Inferior parietal cortex (tissue), 1 donor: ENCODE results near the gene XYLT2.
"Not testable (repeated sequence)": the region's sequence is repeated elsewhere in the genome, so short reads cannot be mapped to it uniquely, and the experiment has no call there.

Experiments used
- DNase-seq: peaks from one replicate; pipeline ENCODE4 v3.0.0-alpha.2; 2016; ENCODE audit errors: extremely low spot score

The XYLT2 gene

DNA sequence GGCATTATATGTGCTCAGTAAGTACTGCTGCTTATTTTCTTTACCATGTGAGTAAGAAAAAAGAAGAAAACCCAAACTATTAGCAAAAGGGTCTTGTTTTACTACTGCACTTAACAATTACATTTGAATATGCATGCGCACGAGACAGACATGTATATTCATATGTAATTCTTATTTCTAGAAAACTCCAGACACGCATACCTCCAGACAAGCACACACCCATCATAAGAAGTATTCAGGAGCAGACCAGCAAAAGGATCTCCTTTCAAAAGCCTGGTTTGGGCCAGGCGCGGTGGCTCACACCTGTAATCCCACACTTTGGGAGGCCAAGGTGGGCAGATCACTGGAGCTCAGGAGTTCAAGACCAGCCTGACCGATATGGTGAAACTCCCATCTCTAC is 43.6 kb downstream of the XYLT2 start:
- DNase-seq, result no peak

DNA sequence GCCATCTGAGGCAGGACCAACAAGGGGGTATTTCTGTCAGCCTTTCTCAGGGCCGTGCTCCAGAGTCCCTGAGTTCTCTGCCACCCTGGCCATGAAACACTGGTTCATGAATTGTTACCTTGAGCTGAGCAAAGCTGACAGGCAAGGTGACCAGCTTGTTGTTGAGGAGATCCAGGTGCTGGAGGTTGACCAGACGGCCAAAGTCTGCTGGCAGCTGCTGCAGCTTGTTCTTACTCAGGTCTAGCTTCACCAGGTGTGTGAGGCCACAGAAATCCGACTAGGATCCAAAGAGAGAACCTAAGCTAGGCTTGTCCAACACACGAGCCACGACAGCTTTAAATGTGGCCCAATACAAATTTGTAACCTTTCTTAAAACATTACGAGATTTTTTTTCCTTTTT is 46.7 kb downstream of the XYLT2 start:
- DNase-seq, result no peak

DNA sequence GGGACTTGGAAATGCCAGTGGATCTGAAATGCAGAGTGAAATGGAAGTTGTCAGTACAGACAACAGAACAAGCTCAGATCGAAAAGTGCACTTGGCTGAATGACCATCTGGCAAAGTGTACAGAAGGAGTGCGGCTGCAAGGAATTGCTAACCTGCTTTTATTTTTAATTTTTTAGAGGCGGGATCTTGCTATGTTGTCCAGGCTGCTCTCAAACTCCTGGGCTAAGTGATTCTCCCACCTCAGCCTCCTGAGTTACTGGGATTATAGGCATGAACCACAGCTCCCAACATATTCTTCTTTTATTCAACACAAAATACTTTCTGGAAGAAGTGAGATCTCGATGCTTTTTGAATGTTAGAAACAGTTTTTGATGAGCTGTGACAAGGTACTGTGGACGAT is 47.8 kb downstream of the XYLT2 start:
- no peak for DNase-seq

DNA sequence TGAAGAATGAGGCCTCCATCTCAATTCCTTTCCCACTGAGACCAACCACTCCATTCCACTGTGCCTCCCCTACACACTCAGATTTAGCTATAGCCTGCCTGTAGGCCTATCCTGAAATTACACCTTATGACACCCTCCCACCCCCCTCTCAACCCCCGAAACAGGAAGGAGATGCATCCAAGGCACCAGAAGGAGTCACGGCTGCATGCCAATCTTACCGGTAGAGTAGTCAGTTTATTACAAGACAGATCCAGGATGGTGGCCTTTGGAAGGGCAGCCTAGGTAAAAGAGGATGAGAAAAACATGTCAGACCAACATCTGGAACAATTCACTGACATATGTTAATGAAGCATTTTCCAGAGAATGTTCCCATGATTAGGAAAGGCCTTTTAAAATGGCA is 48.8 kb downstream of the XYLT2 start:
- DNase-seq, result no peak

DNA sequence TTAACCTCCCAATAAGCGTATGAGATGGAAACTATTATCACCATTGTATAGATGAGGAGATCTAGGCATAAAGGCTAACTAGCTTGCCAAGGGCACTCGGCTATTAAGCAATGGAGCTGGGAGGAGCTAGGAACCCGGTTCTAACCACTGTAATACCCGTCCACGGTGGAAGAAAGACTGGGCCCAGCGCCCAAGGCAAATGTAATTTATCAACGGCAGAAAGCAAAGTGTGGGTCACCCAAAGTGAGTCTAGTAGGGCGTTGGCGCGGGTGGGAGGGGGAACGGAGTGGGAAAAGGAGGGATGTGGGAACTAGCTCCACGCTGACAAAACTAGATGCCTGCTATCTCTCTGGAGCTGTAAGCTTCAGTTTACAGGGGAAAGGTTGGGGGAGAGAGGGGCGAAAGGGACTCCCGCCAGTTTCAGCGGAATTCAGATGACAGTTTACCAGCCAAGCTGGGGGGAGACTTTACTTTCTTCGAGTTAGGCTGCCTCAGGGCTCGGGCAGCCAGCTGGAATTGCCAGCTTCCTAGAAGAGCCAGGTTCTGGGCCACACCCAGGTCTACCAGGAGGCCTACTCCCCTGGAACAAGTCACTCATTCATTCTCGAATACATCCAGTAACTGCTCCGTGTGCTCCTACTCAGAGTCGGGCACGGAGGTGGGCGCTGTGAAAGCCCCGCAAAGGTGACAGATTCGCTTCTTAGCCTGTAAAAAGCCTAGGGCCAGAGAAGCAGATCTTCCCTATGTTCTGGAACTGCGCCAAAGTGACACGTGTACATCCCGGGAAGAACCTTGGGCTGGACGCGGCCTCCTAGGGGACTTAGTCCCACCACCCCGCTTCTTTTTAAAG is 50.6 kb downstream of the XYLT2 start:
- peak; percentile 14 for DNase-seq

DNA sequence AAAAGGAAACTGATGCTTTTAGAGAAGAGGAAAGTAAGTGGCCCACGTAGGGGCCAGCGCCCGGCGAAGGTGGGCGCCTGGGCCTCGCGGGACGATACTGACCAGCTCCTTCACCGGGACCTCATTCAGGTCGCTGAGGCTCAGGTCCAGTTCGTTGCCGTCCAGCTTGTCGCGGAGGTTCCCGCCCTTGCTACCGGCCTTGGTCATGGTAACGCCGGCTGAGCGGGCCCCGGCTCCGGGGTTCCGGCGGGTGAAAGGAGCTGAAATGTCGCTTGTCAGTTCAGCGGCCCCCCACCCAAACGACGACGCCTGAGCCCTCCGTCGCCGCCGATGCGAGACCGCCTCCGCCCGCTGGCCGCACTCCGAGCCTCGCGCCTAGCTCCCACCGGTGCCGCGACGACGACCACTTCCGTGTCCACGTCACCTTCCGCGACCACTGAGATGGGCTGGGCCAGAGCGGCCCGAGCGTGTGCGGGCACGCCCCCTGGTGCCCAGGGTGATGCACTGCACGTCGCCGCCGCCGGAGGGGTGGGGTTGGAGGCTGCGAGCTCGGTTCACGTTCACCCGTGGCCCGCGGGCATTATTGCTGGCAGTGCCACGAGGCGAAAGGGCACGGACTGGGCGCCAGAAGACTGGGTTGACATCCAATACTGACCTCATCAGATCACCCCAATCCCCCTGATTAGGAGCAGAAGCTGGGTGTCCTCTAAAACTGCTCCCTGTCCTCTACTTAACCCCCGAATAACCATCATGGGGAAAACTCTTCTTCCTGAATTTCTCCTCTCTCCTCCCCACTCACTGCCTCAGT is 51.4 kb downstream of the XYLT2 start, which contains the start of gene LRRC59:
TSS of gene LRRC59 (minus strand) at position 413 of the 808 bp plus-strand sequence. CDS start at position 207, 206 bp downstream.
- peak; percentile 79 for DNase-seq

DNA sequence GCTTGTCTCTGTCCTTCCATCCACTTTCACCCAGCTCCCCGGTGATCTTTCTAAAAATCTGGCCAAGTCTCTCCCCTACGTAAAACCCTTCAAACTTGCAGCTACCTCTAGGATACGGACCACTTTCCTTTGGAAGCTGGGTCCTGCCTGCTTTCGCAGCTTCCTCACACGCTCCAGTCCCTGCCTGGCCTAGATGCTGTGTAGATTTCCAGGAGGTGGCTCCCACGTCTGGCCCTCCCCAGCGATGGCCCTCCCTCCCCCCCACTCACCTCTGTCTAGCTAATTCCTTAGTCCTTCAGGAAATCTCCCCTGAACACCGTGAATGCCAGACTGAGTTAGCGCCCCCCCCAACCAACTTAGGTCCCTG is 52.0 kb downstream of the XYLT2 start:
- no peak for DNase-seq

DNA sequence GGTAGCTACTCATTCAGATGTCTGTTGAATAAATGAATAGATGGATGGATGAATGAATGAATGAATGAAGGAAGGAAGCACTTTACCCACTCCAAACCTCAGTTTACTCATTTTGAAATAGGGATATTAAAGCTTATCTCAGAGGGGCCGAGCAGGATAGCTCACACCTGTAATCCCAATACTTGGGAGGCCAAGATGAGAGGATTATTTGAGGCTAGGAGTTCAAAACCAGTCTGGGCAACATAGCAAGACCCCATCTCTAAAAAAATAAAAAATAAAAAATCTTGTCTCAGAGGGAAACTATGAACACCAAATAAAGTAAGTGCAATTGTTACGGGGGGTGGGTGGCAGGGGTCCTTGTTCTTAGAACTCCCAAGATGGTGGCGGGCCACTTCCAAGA is 52.7 kb downstream of the XYLT2 start:
- not testable (repeated sequence) for DNase-seq

DNA sequence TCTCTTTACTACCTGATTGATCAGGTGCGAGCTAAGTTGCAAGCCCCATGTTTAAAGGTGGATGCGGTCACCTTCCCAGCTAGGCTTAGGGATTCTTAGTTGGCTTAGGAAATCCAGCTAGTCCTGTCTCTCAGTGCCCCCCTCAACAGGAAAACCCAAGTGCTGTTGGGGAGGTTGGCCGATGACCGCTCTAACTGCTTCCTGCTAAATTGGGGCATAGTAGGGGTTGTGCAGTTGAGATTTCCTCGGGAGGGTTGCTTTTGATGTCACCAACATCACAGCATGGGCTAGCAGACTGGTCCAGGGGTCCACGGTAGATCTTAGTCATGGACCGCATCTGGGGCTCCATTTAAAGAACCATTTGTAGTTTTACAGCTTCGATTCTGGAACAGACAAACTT is 53.7 kb downstream of the XYLT2 start:
- DNase-seq, result not testable (repeated sequence)

DNA sequence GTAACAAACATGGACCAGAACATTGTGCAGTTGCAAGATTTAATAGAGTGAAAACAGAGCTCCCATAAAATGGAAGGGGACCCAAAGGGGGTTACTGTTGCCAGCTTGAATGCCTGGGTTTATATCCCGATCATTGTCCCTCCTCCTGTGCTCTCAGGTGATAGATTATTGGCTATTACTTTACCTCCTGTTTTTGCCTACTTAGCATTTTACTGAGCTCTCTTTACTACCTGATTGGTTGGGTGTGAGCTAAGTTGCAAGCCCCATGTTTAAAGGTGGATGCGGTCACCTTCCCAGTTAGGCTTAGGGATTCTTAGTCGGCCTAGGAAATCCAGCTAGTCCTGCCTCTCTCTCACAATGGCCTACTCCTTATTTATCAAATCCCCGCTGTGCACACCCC is 59.4 kb downstream of the XYLT2 start:
- DNase-seq, result not testable (repeated sequence)

DNA sequence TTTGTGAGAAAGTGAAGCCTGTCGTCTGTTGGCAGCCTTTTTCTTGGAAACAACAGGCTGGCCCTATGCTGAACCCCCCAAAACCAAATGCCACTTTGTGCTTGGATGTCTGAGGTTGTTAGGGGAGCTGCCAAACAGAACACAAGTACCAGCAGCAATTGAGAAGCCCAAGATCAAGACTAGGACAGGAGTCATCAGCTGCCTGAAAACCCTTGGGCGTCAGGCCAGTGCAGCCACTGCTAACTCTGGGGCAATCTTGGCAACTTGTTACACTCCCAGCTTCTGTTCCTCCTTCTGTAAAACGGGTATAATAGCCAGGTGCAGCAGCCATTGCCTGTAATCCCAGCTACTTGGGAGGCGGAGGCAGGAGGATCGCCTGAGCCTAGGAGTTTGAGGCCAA is 60.7 kb downstream of the XYLT2 start:
- no peak for DNase-seq

DNA sequence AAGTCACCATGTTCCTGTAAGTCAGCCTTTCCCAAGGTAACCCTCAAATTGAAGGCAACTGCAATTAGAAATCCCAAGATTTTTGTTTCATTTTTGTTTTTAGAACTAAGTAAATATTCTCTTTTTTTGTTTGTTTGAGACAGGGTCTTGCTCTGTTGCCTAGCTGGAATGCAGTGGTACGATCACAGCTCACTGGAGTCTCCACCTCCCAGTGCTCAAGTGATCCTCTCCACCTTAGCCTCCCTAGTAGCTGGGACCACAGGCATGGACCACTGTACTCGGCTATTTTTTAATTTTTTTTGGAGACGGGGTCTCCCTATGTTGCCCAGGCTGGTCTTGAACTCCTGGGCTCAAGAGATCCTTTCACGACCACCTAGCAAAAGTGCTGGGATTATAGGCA is 62.0 kb downstream of the XYLT2 start:
- DNase-seq, result no peak
